ENCODE results near the gene CHCHD2.
"Not testable (repeated sequence)": the region's sequence is repeated elsewhere in the genome, so short reads cannot be mapped to it uniquely, and the experiment has no call there.

The CHCHD2 gene

GRCh38 chr7:56106108-56107073, at the start of gene CHCHD2:
Gene CHCHD2 (minus strand): TSS chr7:56106476. CDS start chr7:56106413, 63 bp downstream.
- Histone ChIP-seq H3K4me1 (ENCODE audit: control insufficient read depth in 5 of 5, insufficient read depth in 5 of 5, low read length in 5 of 5) (peaks cover 0 to 16% (median 12%) of the 10 kb centered on the region in 5 donors), H3K9me3 (ENCODE audit: control insufficient read depth in 5 of 5, low read length in 5 of 5) (no peaks in the 10 kb centered on the region), H3K27ac (ENCODE audit: low read depth, low read length) (peak within 1 kb of the TSS; percentile 90), H3K4me3 (ENCODE audit: low read depth in 1 of 5, low read length in 5 of 5) (peak within 1 kb of the TSS; percentile 85 to 99 (median 92)), H3K36me3 (ENCODE audit: control insufficient read depth in 5 of 5, insufficient read depth in 5 of 5, low read length in 5 of 5) (peaks cover 13 to 30% (median 23%) of the 10 kb centered on the region in 5 donors), H3K9ac (ENCODE audit: low read length in 5 of 5) (peak within 1 kb of the TSS; percentile 89 to 94 (median 92)), H3K27me3 (ENCODE audit: control insufficient read depth in 5 of 5, insufficient read depth in 4 of 5, low read length in 5 of 5) (no peaks in the 10 kb centered on the region)

- H3K9ac ChIP-seq (ENCODE audit: low read length in 5 of 5); H3K36me3 ChIP-seq (ENCODE audit: control insufficient read depth in 5 of 5, insufficient read depth in 5 of 5, low read length in 5 of 5); H3K4me1 ChIP-seq (ENCODE audit: control insufficient read depth in 5 of 5, insufficient read depth in 5 of 5, low read length in 5 of 5); H3K4me3 ChIP-seq (ENCODE audit: low read depth in 1 of 5, low read length in 5 of 5); H3K27me3 ChIP-seq (ENCODE audit: control insufficient read depth in 5 of 5, insufficient read depth in 4 of 5, low read length in 5 of 5); H3K9me3 ChIP-seq (ENCODE audit: control insufficient read depth in 5 of 5, low read length in 5 of 5); H3K27ac ChIP-seq (ENCODE audit: low read depth, low read length): not testable (repeated sequence)
These were observed 24.8 kb upstream of the CHCHD2 start for GRCh38 chr7:56131062-56131461.

GRCh38 chr7:56127241-56127975, 21.1 kb upstream of the CHCHD2 start:
- H3K27me3 ChIP-seq (ENCODE audit: control insufficient read depth in 5 of 5, insufficient read depth in 4 of 5, low read length in 5 of 5): no peaks in the 10 kb centered on the region
- H3K27ac ChIP-seq (ENCODE audit: low read depth, low read length): no peak overlapping the region
- H3K4me3 ChIP-seq (ENCODE audit: low read depth in 1 of 5, low read length in 5 of 5): no peak overlapping the region
- H3K36me3 ChIP-seq (ENCODE audit: control insufficient read depth in 5 of 5, insufficient read depth in 5 of 5, low read length in 5 of 5): no peaks in the 10 kb centered on the region
- H3K4me1 ChIP-seq (ENCODE audit: control insufficient read depth in 5 of 5, insufficient read depth in 5 of 5, low read length in 5 of 5): no peaks in the 10 kb centered on the region
- H3K9me3 ChIP-seq (ENCODE audit: control insufficient read depth in 5 of 5, low read length in 5 of 5): no peaks in the 10 kb centered on the region
- no peak overlapping the region for H3K9ac ChIP-seq (ENCODE audit: low read length in 5 of 5)

- Histone ChIP-seq H3K4me1 (ENCODE audit: control insufficient read depth in 5 of 5, insufficient read depth in 5 of 5, low read length in 5 of 5) (no peaks in the 10 kb centered on the region), H3K4me3 (ENCODE audit: low read depth in 1 of 5, low read length in 5 of 5) (no peak overlapping the region), H3K27me3 (ENCODE audit: control insufficient read depth in 5 of 5, insufficient read depth in 4 of 5, low read length in 5 of 5) (no peaks in the 10 kb centered on the region), H3K36me3 (ENCODE audit: control insufficient read depth in 5 of 5, insufficient read depth in 5 of 5, low read length in 5 of 5) (no peaks in the 10 kb centered on the region), H3K27ac (ENCODE audit: low read depth, low read length) (no peak overlapping the region), H3K9me3 (ENCODE audit: control insufficient read depth in 5 of 5, low read length in 5 of 5) (no peaks in the 10 kb centered on the region), H3K9ac (ENCODE audit: low read length in 5 of 5) (no peak overlapping the region)
These were observed 19.6 kb upstream of the CHCHD2 start for GRCh38 chr7:56125831-56126230.

GRCh38 chr7:56124981-56125380, 18.7 kb upstream of the CHCHD2 start:
- no peaks in the 10 kb centered on the region for H3K36me3 ChIP-seq (ENCODE audit: control insufficient read depth in 5 of 5, insufficient read depth in 5 of 5, low read length in 5 of 5)
- no peaks in the 10 kb centered on the region for H3K27me3 ChIP-seq (ENCODE audit: control insufficient read depth in 5 of 5, insufficient read depth in 4 of 5, low read length in 5 of 5)
- H3K9ac ChIP-seq (ENCODE audit: low read length in 5 of 5): no peak overlapping the region
- no peaks in the 10 kb centered on the region for H3K9me3 ChIP-seq (ENCODE audit: control insufficient read depth in 5 of 5, low read length in 5 of 5)
- no peaks in the 10 kb centered on the region for H3K4me1 ChIP-seq (ENCODE audit: control insufficient read depth in 5 of 5, insufficient read depth in 5 of 5, low read length in 5 of 5)
- H3K4me3 ChIP-seq (ENCODE audit: low read depth in 1 of 5, low read length in 5 of 5): no peak overlapping the region
- no peak overlapping the region for H3K27ac ChIP-seq (ENCODE audit: low read depth, low read length)

- Histone ChIP-seq H3K4me1 (ENCODE audit: control insufficient read depth in 5 of 5, insufficient read depth in 5 of 5, low read length in 5 of 5) (no peaks in the 10 kb centered on the region), H3K9ac (ENCODE audit: low read length in 5 of 5) (no peak overlapping the region)
These were observed 15.2 kb upstream of the CHCHD2 start for GRCh38 chr7:56121440-56121839.

GRCh38 chr7:56115852-56116538, 9.7 kb upstream of the CHCHD2 start, which contains the start of gene NUPR2:
Gene NUPR2 (minus strand): TSS chr7:56116417. CDS start chr7:56116314, 103 bp downstream.
- peaks cover 0 to 7% (median 0%) of the 10 kb centered on the region in 5 donors for H3K4me1 ChIP-seq (ENCODE audit: control insufficient read depth in 5 of 5, insufficient read depth in 5 of 5, low read length in 5 of 5)
- no peaks in the 10 kb centered on the region for H3K9me3 ChIP-seq (ENCODE audit: control insufficient read depth in 5 of 5, low read length in 5 of 5)
- no peaks in the 10 kb centered on the region for H3K36me3 ChIP-seq (ENCODE audit: control insufficient read depth in 5 of 5, insufficient read depth in 5 of 5, low read length in 5 of 5)
- peaks cover 8 to 17% (median 9%) of the 10 kb centered on the region in 5 donors for H3K27me3 ChIP-seq (ENCODE audit: control insufficient read depth in 5 of 5, insufficient read depth in 4 of 5, low read length in 5 of 5)
- no peak within 1 kb of the TSS for H3K9ac ChIP-seq (ENCODE audit: low read length in 5 of 5)
- no peak within 1 kb of the TSS for H3K27ac ChIP-seq (ENCODE audit: low read depth, low read length)
- no peak within 1 kb of the TSS for H3K4me3 ChIP-seq (ENCODE audit: low read depth in 1 of 5, low read length in 5 of 5)

More at GRCh38 chr7:56121440-56121839, 15.2 kb upstream of the CHCHD2 start:
- Histone ChIP-seq H3K27me3 (ENCODE audit: control insufficient read depth in 5 of 5, insufficient read depth in 4 of 5, low read length in 5 of 5) (peaks cover 2 to 6% (median 4%) of the 10 kb centered on the region in 5 donors), H3K4me3 (ENCODE audit: low read depth in 1 of 5, low read length in 5 of 5) (no peak overlapping the region), H3K9me3 (ENCODE audit: control insufficient read depth in 5 of 5, low read length in 5 of 5) (no peaks in the 10 kb centered on the region), H3K36me3 (ENCODE audit: control insufficient read depth in 5 of 5, insufficient read depth in 5 of 5, low read length in 5 of 5) (no peaks in the 10 kb centered on the region), H3K27ac (ENCODE audit: low read depth, low read length) (no peak overlapping the region)

- not testable (repeated sequence) for H3K36me3 ChIP-seq (ENCODE audit: control insufficient read depth in 5 of 5, insufficient read depth in 5 of 5, low read length in 5 of 5); H3K9ac ChIP-seq (ENCODE audit: low read length in 5 of 5); H3K4me3 ChIP-seq (ENCODE audit: low read depth in 1 of 5, low read length in 5 of 5); H3K27ac ChIP-seq (ENCODE audit: low read depth, low read length); H3K9me3 ChIP-seq (ENCODE audit: control insufficient read depth in 5 of 5, low read length in 5 of 5); H3K4me1 ChIP-seq (ENCODE audit: control insufficient read depth in 5 of 5, insufficient read depth in 5 of 5, low read length in 5 of 5)
- H3K27me3 ChIP-seq (ENCODE audit: control insufficient read depth in 5 of 5, insufficient read depth in 4 of 5, low read length in 5 of 5): peaks cover 8 to 17% (median 9%) of the 10 kb centered on the region in 5 donors
These were observed 6.0 kb upstream of the CHCHD2 start for GRCh38 chr7:56112244-56112643.

- H3K9ac ChIP-seq (ENCODE audit: low read length in 5 of 5): no peak overlapping the region
- no peak overlapping the region for H3K4me3 ChIP-seq (ENCODE audit: low read depth in 1 of 5, low read length in 5 of 5)
- H3K27me3 ChIP-seq (ENCODE audit: control insufficient read depth in 5 of 5, insufficient read depth in 4 of 5, low read length in 5 of 5): peaks cover 0 to 3% (median 0%) of the 10 kb centered on the region in 5 donors
- H3K36me3 ChIP-seq (ENCODE audit: control insufficient read depth in 5 of 5, insufficient read depth in 5 of 5, low read length in 5 of 5): no peaks in the 10 kb centered on the region
- H3K27ac ChIP-seq (ENCODE audit: low read depth, low read length): no peak overlapping the region
- H3K4me1 ChIP-seq (ENCODE audit: control insufficient read depth in 5 of 5, insufficient read depth in 5 of 5, low read length in 5 of 5): peaks cover 0 to 6% (median under 1%) of the 10 kb centered on the region in 5 donors
- no peaks in the 10 kb centered on the region for H3K9me3 ChIP-seq (ENCODE audit: control insufficient read depth in 5 of 5, low read length in 5 of 5)
These were observed 4.3 kb upstream of the CHCHD2 start for GRCh38 chr7:56110611-56111010.
